Retinal pigment epithelial cell (primary cell): ENCODE data around the gene YBX2.

ENCODE experiments used
- DNase-seq: peaks from one replicate; pipeline ENCODE4 v3.0.0-alpha.2; 2010; ENCODE audit warnings: low read depth
- H3K4me3 ChIP-seq: 2 replicates; pipeline ENCODE4 v1.5.1; 2011; ENCODE audit warnings: mild to moderate bottlenecking, low read length, control low read depth, moderate library complexity
- TF ChIP-seq, protein P1 (sequence below): conservative IDR thresholded peaks from 2 replicates; pipeline ENCODE4 v1.5.1; 2011; ENCODE audit warnings: low read depth, low read length, control low read depth, inconsistent platforms

The YBX2 gene

DNA sequence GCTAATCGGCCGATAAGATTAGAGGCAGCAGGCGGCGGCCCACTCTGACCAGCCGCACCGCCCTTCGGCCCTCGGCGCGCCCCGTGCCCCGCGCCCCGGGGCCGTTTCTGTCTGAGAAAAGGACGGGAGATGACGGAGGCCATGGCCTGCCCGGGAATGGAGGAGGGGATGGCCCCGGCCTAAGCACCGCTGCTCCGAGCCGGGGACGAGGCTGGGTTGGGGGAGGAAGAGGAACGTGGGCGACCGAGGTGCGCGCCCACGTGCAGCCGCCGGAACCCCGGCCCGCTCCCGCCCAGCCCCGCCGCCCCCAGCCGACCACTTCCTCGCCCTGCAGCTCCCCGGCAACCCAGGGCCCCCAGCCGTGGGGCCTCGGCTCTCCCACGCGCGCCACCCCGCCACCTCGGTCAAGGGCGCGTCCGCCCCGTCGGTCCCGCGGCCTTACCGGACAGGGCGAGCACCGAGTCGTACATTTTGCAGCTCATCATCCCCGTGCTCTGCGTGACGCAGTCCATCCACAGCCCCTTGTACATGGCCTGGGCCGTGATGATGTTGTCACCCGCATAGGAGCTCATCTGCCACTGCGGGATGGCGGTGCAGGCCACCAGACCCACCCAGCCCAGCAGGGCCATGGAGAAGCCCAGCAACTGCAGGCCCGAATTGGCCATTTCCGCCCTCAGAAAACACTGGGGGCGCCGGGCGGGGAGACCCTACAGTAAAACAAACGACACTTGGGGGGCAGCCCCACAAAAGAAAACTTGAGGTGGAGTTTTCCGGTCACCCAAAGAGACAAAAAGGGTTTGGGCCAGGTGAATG is 32.9 kb downstream of the YBX2 start:
- DNase-seq = no peak
- TF ChIP-seq, protein P1, sequence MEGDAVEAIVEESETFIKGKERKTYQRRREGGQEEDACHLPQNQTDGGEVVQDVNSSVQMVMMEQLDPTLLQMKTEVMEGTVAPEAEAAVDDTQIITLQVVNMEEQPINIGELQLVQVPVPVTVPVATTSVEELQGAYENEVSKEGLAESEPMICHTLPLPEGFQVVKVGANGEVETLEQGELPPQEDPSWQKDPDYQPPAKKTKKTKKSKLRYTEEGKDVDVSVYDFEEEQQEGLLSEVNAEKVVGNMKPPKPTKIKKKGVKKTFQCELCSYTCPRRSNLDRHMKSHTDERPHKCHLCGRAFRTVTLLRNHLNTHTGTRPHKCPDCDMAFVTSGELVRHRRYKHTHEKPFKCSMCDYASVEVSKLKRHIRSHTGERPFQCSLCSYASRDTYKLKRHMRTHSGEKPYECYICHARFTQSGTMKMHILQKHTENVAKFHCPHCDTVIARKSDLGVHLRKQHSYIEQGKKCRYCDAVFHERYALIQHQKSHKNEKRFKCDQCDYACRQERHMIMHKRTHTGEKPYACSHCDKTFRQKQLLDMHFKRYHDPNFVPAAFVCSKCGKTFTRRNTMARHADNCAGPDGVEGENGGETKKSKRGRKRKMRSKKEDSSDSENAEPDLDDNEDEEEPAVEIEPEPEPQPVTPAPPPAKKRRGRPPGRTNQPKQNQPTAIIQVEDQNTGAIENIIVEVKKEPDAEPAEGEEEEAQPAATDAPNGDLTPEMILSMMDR = no peak
- H3K4me3 ChIP-seq = peak overlapping the region; percentile 34

DNA sequence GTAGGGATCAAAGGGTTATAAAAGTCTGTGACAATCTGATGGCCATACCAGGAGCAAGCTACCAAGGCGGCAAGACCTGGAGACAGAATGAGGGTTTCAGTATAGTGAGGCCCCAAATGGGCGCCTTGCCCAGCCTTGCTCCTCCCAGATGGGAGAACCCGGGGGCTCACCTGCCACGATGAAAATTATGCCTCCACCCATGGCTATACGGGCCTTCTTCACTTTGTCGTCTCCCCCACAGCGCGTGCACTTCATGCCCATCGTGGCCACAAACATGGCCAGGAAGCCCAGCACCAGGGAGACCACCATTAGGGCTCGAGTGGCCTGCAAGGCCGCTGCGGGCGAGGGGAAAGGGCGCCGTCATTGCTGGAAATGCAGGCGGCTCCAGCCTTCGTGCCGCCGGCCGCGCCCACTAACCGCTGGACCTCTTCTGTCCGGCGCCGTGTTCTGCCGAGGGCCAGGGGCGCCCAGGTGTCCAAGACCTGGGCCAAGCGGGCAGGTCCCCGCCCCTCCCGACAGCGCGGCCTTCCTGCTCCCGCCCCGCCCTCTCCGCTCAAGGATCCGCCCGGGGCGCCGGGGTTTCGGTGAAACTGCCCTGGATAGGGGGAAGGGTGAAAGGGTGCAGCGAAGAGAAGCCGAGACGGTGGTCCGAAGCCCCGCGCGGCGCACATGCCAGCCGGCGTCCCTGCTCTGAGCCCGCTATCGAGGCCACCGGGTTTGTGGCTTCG is 33.6 kb downstream of the YBX2 start:
- no peak for DNase-seq
- H3K4me3 ChIP-seq = peak overlapping the region; percentile 34
- TF ChIP-seq, protein P1 = no peak

DNA sequence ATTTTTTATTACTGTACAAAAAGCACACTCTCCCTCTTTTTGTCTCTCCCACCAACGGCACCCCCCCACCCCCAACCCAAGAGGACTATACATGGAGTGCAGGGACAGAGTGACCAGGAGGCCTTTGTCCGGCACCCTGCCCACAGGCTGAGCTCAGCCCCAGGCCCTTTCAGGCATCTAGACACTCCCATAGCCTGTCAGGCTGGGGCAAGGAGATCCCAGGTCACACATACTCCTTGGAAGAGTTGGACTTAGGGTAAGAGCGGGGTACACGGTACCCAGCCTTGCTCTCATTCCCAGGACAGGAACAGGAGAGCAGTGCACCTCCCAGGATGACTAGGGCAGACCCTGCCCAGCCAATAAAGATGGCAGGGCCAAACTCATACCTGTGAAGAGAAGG is 34.3 kb downstream of the YBX2 start:
- DNase-seq = no peak
- H3K4me3 ChIP-seq = no peak overlapping the region
- TF ChIP-seq, protein P1 = no peak

DNA sequence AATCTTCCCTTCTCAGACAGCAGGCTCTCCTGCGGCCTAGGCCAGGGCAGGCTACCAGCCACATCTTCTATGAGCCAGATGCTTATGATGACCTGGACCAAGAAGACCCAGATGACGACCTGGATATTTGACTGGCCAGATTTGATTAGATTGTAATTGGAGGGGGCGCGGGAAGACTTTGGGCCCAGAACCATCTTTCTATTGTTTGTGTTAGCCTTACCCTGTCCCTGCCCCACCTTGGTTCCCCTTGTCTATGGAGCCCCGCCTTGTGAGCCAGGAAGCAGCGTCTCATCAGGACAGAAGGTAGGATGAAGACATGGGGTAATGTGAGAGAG is 34.9 kb downstream of the YBX2 start:
- H3K4me3 ChIP-seq = no peak overlapping the region
- TF ChIP-seq, protein P1 = no peak
- no peak for DNase-seq

DNA sequence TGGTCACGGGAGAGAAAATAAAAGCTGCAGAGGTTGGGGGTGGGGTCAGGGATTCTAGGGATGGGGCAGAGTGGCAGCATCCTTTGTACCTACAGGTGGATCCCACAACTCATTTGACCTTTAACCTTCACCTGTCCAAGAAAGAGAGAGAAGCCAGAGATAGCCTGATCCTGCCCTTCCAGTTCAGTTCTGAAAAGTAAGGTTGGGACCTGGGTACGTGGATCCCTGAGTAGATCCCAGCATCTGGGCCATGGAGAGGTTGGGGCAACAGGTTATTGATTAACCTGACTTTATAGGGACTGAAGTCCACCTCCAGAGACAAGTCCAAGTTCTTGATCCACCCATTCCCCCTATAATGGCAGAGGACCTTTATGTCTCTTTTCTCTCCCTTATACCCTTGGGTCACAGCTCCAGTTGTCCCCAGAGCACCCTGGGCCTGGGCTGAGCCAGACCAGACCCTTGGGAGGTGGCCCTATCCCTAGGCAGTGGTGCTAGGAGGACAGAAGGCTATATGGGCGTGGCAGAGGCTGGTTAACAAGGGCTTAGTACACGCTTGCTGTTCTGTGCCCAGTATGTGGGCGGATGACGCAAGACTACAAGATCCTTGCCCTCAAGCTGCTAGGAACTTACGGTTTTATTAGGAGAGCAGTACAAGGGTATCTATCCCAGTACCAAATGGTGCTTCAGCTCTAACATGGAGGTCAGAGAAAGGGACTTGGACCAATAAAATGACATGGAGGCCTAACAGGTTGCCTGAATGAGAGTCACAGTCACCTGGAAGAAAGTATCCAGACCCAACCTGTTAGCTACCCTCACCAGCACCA is 35.5 kb downstream of the YBX2 start:
- DNase-seq = no peak
- TF ChIP-seq, protein P1 = no peak
- no peak overlapping the region for H3K4me3 ChIP-seq

DNA sequence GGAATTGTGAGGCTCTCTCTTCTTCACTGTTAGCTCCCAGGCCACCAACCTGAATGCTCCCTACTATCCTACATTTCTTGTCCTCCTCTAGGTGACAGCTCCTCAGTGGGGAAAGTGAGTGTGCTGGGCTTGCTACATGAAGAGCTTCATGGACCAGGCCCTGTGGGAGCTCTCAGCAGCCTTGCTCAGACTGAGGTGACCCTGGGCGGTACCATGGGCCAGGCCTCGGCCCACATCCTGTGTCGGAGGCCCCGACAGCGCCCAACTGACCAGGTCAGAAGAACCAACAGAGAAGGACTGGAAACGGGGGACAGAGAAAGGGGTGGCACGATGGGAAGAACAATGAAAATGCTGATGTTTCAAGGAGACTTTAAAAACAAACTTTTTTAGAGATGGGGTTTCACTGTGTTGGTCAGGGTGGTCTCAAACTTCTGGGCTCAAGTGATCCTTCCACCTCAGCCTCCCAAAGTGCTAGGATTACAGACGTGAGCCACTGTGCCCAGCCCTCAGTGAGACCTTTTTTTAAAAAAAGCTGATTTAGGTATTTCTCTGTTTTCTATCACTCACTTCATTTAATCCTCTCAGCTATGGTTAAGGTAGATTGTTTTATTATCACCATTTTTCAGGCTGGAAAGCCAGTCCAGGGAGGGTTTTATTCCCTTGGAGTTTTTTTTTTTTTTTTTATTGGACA is 37.5 kb downstream of the YBX2 start:
- no peak for DNase-seq
- TF ChIP-seq, protein P1 = no peak
- H3K4me3 ChIP-seq = no peak overlapping the region
